Smooth muscle cell (in vitro differentiated cells): ENCODE data around the gene MAPK9. TPM values are rescaled to one million over a fixed set of nuclear protein-coding genes. Genes with fewer than 3 reads are reported as not detected.

Source experiments
- DNase-seq: peaks from one replicate; lab custom pipeline; 2025; ENCODE audit not compliant: unreplicated experiment; lab: John Stamatoyannopoulos, UW
- H2AFZ ChIP-seq: fragments of 200-600 bp; sonication (generic); 2 replicates; pipeline ENCODE4 v1.6.0; 2016; ENCODE audit warnings: antibody characterized with exemption, low read depth, mild to moderate bottlenecking
- H3F3A ChIP-seq: fragments of 200-600 bp; sonication (generic); 2 replicates; pipeline ENCODE4 v1.6.0; 2017; ENCODE audit warnings: antibody characterized with exemption, low read depth
- H3K27ac ChIP-seq: fragments of 200-600 bp; sonication (generic); 2 replicates; pipeline ENCODE4 v1.5.1; 2016; ENCODE audit warnings: low read depth, mild to moderate bottlenecking
- H3K27me3 ChIP-seq: fragments of 200-600 bp; sonication (generic); 2 replicates; pipeline ENCODE4 v1.6.1; 2016; ENCODE audit warnings: low read depth, mild to moderate bottlenecking
- H3K36me3 ChIP-seq: fragments of 200-600 bp; sonication (generic); 2 replicates; pipeline ENCODE4 v1.5.1; 2016; ENCODE audit warnings: low read depth
- H3K4me1 ChIP-seq: fragments of 200-600 bp; sonication (generic); 2 replicates; pipeline ENCODE4 v1.5.1; 2016; ENCODE audit warnings: low read depth
- H3K4me2 ChIP-seq: fragments of 200-600 bp; sonication (generic); 2 replicates; pipeline ENCODE4 v1.6.0; 2016; ENCODE audit warnings: mild to moderate bottlenecking
- H3K4me3 ChIP-seq: fragments of 200-600 bp; sonication (generic); 2 replicates; pipeline ENCODE4 v1.5.1; 2016; ENCODE audit warnings: mild to moderate bottlenecking
- H3K79me2 ChIP-seq: fragments of 200-600 bp; sonication (generic); 2 replicates; pipeline ENCODE4 v1.6.0; 2016; ENCODE audit warnings: low read depth, mild to moderate bottlenecking
- H3K9ac ChIP-seq: fragments of 200-600 bp; sonication (generic); 2 replicates; pipeline ENCODE4 v1.6.0; 2016; ENCODE audit warnings: low read depth
- H3K9me3 ChIP-seq: fragments of 200-600 bp; sonication (generic); replicated peaks from 2 replicates; pipeline ENCODE4 v1.5.1; 2016; ENCODE audit warnings: low read depth
- H4K20me1 ChIP-seq: fragments of 200-600 bp; sonication (generic); 2 replicates; pipeline ENCODE4 v1.6.0; 2016; ENCODE audit warnings: low read depth
- WGBS: methylation state at CpG from one replicate; pipeline ENCODE4 v1.1.7; 2016; ENCODE audit warnings: low lambda C conversion rate; 5-methylcytosine and 5-hydroxymethylcytosine counted together
- polyA plus RNA-seq: library from polyadenylated mRNA; unstranded; fragments of >200 nt; fragmentation: Nextera tagmentation; extraction: Ambion mirVana; gene quantifications from 2 replicates; pipeline ENCODE4 v1.2.1, GENCODE V29; 2016
- total RNA-seq: library from RNA; depleted of rRNA; stranded (reverse); fragments of >200 nt; gene quantifications from 2 replicates; pipeline ENCODE4 v1.2.3, GENCODE V29; 2014
- TF ChIP-seq, protein P1 (sequence below): fragments of 200-600 bp; sonication (generic); IDR thresholded peaks from 2 replicates; pipeline ENCODE4 v1.5.1; 2017; ENCODE audit warnings: borderline replicate concordance, mild to moderate bottlenecking, antibody characterized with exemption; ENCODE audit not compliant: insufficient read depth, poor library complexity, severe bottlenecking

MAPK9 gene
- total and polyA plus RNA-seq, 2 experiments from 2014 or later = 34.8 to 40.9 TPM

DNA sequence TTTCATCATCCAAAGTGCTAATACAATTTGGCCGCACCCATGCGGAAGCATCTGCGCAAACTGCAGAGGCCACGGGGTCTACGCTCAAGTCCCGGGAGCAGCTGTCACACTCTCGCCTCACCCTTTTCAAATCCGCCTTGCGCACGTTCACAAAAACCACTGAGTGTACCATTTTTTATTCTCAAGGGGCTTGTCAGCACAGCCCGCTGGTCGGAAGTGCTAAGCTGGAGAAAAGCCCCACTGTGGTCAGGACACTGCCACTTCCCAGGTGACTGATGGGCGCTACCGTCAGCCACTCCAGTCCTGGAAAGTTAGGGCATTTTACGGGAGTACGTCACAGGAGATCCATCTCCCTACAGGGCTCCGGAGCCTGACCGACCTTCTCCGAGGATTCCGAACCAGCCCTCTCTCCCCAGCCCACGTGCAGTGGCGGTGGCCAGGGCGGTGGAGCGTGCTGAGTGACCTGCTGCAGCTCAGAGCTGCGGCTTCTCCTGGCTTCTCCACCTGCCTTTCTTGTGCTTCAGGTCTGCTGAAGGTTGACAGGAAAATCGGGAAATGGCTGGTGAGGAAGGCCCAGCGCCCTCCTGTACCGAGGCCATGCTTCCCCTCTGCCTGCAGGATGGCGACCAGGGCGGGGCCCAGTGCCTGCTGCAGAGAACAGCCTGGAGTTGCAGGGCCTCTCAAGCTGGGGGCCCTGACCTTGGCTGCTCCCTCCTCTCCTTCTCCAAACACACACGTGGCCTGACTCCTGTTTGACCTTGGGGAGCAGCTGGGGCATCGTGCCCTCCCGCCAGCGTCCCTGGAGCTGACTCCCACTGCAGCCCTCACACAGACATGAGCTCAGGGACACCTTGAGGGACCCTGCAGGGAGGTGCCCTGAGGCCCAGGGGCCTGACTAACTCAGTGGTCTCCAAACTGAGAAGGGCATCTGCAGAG is 97.2 kb downstream of the MAPK9 start:
- no peak for DNase-seq
- H3K4me2 ChIP-seq = no peak overlapping the region
- TF ChIP-seq, protein P1, sequence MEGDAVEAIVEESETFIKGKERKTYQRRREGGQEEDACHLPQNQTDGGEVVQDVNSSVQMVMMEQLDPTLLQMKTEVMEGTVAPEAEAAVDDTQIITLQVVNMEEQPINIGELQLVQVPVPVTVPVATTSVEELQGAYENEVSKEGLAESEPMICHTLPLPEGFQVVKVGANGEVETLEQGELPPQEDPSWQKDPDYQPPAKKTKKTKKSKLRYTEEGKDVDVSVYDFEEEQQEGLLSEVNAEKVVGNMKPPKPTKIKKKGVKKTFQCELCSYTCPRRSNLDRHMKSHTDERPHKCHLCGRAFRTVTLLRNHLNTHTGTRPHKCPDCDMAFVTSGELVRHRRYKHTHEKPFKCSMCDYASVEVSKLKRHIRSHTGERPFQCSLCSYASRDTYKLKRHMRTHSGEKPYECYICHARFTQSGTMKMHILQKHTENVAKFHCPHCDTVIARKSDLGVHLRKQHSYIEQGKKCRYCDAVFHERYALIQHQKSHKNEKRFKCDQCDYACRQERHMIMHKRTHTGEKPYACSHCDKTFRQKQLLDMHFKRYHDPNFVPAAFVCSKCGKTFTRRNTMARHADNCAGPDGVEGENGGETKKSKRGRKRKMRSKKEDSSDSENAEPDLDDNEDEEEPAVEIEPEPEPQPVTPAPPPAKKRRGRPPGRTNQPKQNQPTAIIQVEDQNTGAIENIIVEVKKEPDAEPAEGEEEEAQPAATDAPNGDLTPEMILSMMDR = no peak
- no peaks in the 10 kb centered on the region for H3K36me3 ChIP-seq
- no peaks in the 10 kb centered on the region for H3K9me3 ChIP-seq
- H3K4me3 ChIP-seq = no peak overlapping the region
- no peak overlapping the region for H3K9ac ChIP-seq
- 93% methylated on average over 34 of the region's 34 CpGs for WGBS
- no peaks in the 10 kb centered on the region for H3F3A ChIP-seq
- H3K27ac ChIP-seq = no peak overlapping the region
- no peaks in the 10 kb centered on the region for H4K20me1 ChIP-seq
- H3K4me1 ChIP-seq = no peaks in the 10 kb centered on the region
- no peaks in the 10 kb centered on the region for H3K27me3 ChIP-seq
- H3K79me2 ChIP-seq = no peaks in the 10 kb centered on the region
- H2AFZ ChIP-seq = no peak overlapping the region

GRCh38 chr5:180193749-180194375 is 98.0 kb downstream of the MAPK9 start:
- H3F3A ChIP-seq = no peaks in the 10 kb centered on the region
- TF ChIP-seq, protein P1 = no peak
- H4K20me1 ChIP-seq = no peaks in the 10 kb centered on the region
- H3K27ac ChIP-seq = no peak overlapping the region
- no peaks in the 10 kb centered on the region for H3K27me3 ChIP-seq
- H3K79me2 ChIP-seq = no peaks in the 10 kb centered on the region
- no peaks in the 10 kb centered on the region for H3K36me3 ChIP-seq
- WGBS = 96% methylated on average over 24 of the region's 24 CpGs
- H3K4me3 ChIP-seq = no peak overlapping the region
- no peak overlapping the region for H2AFZ ChIP-seq
- DNase-seq = no peak
- H3K4me2 ChIP-seq = no peak overlapping the region
- no peak overlapping the region for H3K9ac ChIP-seq
- H3K4me1 ChIP-seq = no peaks in the 10 kb centered on the region
- H3K9me3 ChIP-seq = no peaks in the 10 kb centered on the region

- no peak for DNase-seq
- 66% methylated on average over 6 of the region's 6 CpGs for WGBS
- no peak overlapping the region for H3K4me2 ChIP-seq
- no peaks in the 10 kb centered on the region for H3K79me2 ChIP-seq
- TF ChIP-seq, protein P1 = no peak
- H4K20me1 ChIP-seq = no peaks in the 10 kb centered on the region
- H3K27me3 ChIP-seq = no peaks in the 10 kb centered on the region
- no peaks in the 10 kb centered on the region for H3F3A ChIP-seq
- no peaks in the 10 kb centered on the region for H3K36me3 ChIP-seq
- H3K9ac ChIP-seq = no peak overlapping the region
- H3K4me3 ChIP-seq = no peak overlapping the region
- no peaks in the 10 kb centered on the region for H3K9me3 ChIP-seq
- H3K27ac ChIP-seq = no peak overlapping the region
- H3K4me1 ChIP-seq = no peaks in the 10 kb centered on the region
- H2AFZ ChIP-seq = no peak overlapping the region
These were observed 100.2 kb downstream of the MAPK9 start for GRCh38 chr5:180191716-180192115.
